Natural killer cell (primary cell): ENCODE results near the gene WWTR1. TPM values are rescaled to one million over a fixed set of nuclear protein-coding genes. Genes with fewer than 3 reads are reported as not detected.

Experiments
- ATAC-seq, 3 donors: fragments of 150-1000 bp in 2 of 3; fragments of 200-7000 bp in 1 of 3; cut with Tn5 transposase; 1 replicate in 1 of 3; 2 replicates in 2 of 3; pipeline ENCODE4 v1.10.0; 2021; ENCODE audit warnings: mild to moderate bottlenecking in 2 of 3, moderate library complexity in 2 of 3
- DNase-seq, 2 donors: peaks; one replicate each; pipeline versions ENCODE4 v3.0.0 to v3.0.0-alpha.2; 2013 to 2021; ENCODE audit warnings: mixed read lengths in 1 of 2
- H3K27ac ChIP-seq: one replicate; pipeline ENCODE4 v1.5.1; 2013; ENCODE audit warnings: mild to moderate bottlenecking, low read length
- H3K27me3 ChIP-seq: one replicate; pipeline ENCODE4 v1.6.1; 2013; ENCODE audit warnings: low read length; ENCODE audit not compliant: control insufficient read depth, insufficient read depth
- H3K36me3 ChIP-seq: one replicate; pipeline ENCODE4 v1.6.1; 2013; ENCODE audit warnings: low read length; ENCODE audit not compliant: control insufficient read depth, insufficient read depth
- H3K4me1 ChIP-seq: one replicate; pipeline ENCODE4 v1.6.1; 2013; ENCODE audit warnings: low read length; ENCODE audit not compliant: control insufficient read depth, insufficient read depth
- H3K4me3 ChIP-seq: one replicate; pipeline ENCODE4 v1.5.1; 2013; ENCODE audit warnings: low read length
- H3K9me3 ChIP-seq: one replicate; pipeline ENCODE4 v1.6.1; 2013; ENCODE audit warnings: low read length; ENCODE audit not compliant: control insufficient read depth, insufficient read depth
- H3K27ac Mint-ChIP-seq, 2 donors: one replicate each; pipeline ENCODE4 v1.8.0; 2022; ENCODE audit warnings: mild to moderate bottlenecking in 2 of 2, mixed read lengths in 2 of 2, moderate library complexity in 1 of 2
- H3K27me3 Mint-ChIP-seq, 2 donors: one replicate each; pipeline ENCODE4 v1.8.0; 2022; ENCODE audit warnings: low read depth in 2 of 2, mixed read lengths in 2 of 2
- H3K36me3 Mint-ChIP-seq: one replicate; pipeline ENCODE4 v1.8.0; 2022; ENCODE audit warnings: mixed read lengths
- H3K4me1 Mint-ChIP-seq, 2 donors: one replicate each; pipeline ENCODE4 v1.8.0; 2022; ENCODE audit warnings: mixed read lengths in 2 of 2
- H3K4me3 Mint-ChIP-seq: one replicate; pipeline ENCODE4 v1.8.0; 2022; ENCODE audit warnings: mild to moderate bottlenecking, moderate library complexity, mixed read lengths
- H3K9me3 Mint-ChIP-seq, 2 donors: one replicate each; pipeline ENCODE4 v1.8.0; 2022; ENCODE audit warnings: mixed read lengths in 2 of 2
- CTCF ChIP-seq: fragments of 200-600 bp; IDR thresholded peaks from one replicate; pipeline ENCODE4 v1.8.0; 2022; ENCODE audit warnings: antibody characterized with exemption
- WGBS: methylation state at CpG from one replicate; pipeline ENCODE4 v1.1.7; 2013; ENCODE audit warnings: missing lambda C conversion rate; ENCODE audit not compliant: insufficient coverage; 5-methylcytosine and 5-hydroxymethylcytosine counted together
- intact Hi-C: fragments of 100-400 bp; cut with micrococcal nuclease; formaldehyde crosslinking; loops from one replicate; pipeline ENCODE4 v1.14.2; 2022
- total RNA-seq, 4 donors: library from RNA; stranded (reverse); fragments of 120-200 nt in 1 of 4; gene quantifications; one replicate each; pipeline versions ENCODE4 v1.2.3 to v1.2.4, GENCODE V29; 2013 to 2022

The WWTR1 gene
- total RNA-seq, 3 donors from 2014 or later (not counting 1 experiment from before 2014, with no cell fraction given), result 0.72 to 1.1 (median 0.73) TPM

DNA sequence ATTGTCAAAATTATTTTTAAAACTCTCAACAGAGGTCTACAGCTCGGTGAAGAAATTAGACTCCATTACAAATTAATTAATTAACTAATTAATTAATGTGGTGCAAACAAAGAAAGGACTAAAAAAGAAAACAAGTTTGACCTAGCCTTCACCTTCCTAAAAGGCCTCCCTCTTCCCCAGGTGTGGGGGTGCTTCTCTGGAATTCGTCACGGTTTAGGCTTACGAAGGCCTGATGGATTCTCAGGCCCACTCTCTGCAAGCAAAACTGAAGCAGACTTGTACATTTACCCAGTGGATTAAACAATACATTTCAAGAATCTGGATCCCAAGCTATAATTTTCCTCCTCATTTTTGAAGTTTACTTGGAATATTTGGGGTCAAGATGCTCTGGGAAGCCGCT is 94.7 kb downstream of the WWTR1 start:
- ATAC-seq (no peak), DNase-seq (no peak)
- peaks cover 4 to 14% of the 10 kb centered on the region in 2 donors for H3K27me3 Mint-ChIP-seq
- 100% methylated on average over 4 of the region's 5 CpGs for WGBS
- TF ChIP-seq CTCF, result no peak
- H3K27ac Mint-ChIP-seq, result no peak overlapping the region
- Histone ChIP-seq H3K4me1 (no peaks in the 10 kb centered on the region), H3K27me3 (no peaks in the 10 kb centered on the region), H3K9me3 (no peaks in the 10 kb centered on the region), H3K36me3 (no peaks in the 10 kb centered on the region), H3K27ac (no peak overlapping the region), H3K4me3 (no peak overlapping the region)
- intact Hi-C loops, result no loop called here
- H3K4me3 Mint-ChIP-seq, result no peak overlapping the region
- no peaks in the 10 kb centered on the region for H3K4me1 Mint-ChIP-seq
- H3K36me3 Mint-ChIP-seq, result no peaks in the 10 kb centered on the region
- no peaks in the 10 kb centered on the region for H3K9me3 Mint-ChIP-seq

DNA sequence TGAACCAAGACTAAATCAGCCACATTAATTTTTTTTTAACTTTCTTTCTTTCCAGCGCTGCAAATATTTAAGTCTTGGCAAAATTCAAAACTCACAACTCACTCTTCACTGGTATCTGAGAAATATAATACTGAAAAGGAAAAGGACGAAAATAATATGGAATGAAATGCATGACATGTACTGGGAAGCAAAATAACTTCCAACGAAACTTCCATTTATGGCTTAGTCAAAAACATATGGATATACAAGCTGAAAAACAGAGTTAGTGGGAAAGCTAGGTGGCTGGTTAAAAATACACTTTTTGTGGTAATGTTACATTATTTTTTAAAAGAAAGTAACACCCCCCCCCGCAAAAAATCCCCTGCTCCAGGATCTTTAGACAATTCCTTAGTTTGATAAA is 97.2 kb downstream of the WWTR1 start:
- intact Hi-C loops, result no loop called here
- H3K4me1 Mint-ChIP-seq, result no peaks in the 10 kb centered on the region

GRCh38 chr3:149560001-149560400 is 97.8 kb downstream of the WWTR1 start:
- ATAC-seq (no peak), DNase-seq (no peak)
- no peaks in the 10 kb centered on the region for H3K36me3 Mint-ChIP-seq
- no peaks in the 10 kb centered on the region for H3K27me3 ChIP-seq
- no peak overlapping the region for H3K4me3 Mint-ChIP-seq
- H3K4me1 Mint-ChIP-seq, result no peaks in the 10 kb centered on the region
- H3K36me3 ChIP-seq, result no peaks in the 10 kb centered on the region
- H3K9me3 ChIP-seq, result no peaks in the 10 kb centered on the region
- H3K4me1 ChIP-seq, result no peaks in the 10 kb centered on the region
- intact Hi-C loops, result no loop called here
- no peak overlapping the region for H3K27ac ChIP-seq
- no peak overlapping the region for H3K4me3 ChIP-seq
- H3K27ac Mint-ChIP-seq, result no peak overlapping the region
- TF ChIP-seq CTCF, result no peak
- peaks cover 3 to 8% of the 10 kb centered on the region in 2 donors for H3K27me3 Mint-ChIP-seq
- H3K9me3 Mint-ChIP-seq, result no peaks in the 10 kb centered on the region
- 91% methylated on average over 3 of the region's 3 CpGs for WGBS

More for the DNA sequence above, 97.2 kb downstream of the WWTR1 start:
- no peak for DNase-seq
- no peaks in the 10 kb centered on the region for H3K9me3 Mint-ChIP-seq
- no peak for ATAC-seq
- no peaks in the 10 kb centered on the region for H3K27me3 ChIP-seq
- H3K4me3 Mint-ChIP-seq, result no peak overlapping the region
- no peaks in the 10 kb centered on the region for H3K9me3 ChIP-seq
- H3K27ac ChIP-seq, result no peak overlapping the region
- no peak overlapping the region for H3K27ac Mint-ChIP-seq
- H3K4me1 ChIP-seq, result no peaks in the 10 kb centered on the region
- TF ChIP-seq CTCF, result no peak
- peaks cover 2 to 7% of the 10 kb centered on the region in 2 donors for H3K27me3 Mint-ChIP-seq
- WGBS, result 100% methylated on average over 1 of the region's 4 CpGs
- no peak overlapping the region for H3K4me3 ChIP-seq
- H3K36me3 ChIP-seq, result no peaks in the 10 kb centered on the region
- no peaks in the 10 kb centered on the region for H3K36me3 Mint-ChIP-seq

DNA sequence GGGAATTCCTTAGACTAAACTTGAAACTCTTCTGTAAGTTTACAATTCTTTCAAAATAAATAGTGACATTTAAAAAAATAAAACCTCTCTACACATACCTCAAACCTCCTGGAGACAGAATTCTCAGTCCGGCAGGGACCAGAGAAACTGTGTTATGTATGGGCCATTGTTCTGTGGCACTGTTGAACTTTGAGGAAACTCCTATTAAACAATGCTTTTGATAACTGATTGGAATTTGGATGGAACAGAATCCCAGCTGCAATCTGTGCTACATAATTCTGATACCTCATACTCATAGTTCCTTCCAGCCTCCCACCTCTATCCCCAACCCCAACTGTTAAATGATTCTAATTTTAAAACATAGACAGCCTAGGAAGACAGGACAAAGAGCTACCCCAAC is 98.3 kb downstream of the WWTR1 start:
- Mint-ChIP-seq H3K36me3 (no peaks in the 10 kb centered on the region), H3K27me3 (peaks cover 3 to 11% of the 10 kb centered on the region in 2 donors), H3K27ac (no peak overlapping the region), H3K4me1 (no peaks in the 10 kb centered on the region), H3K9me3 (no peaks in the 10 kb centered on the region), H3K4me3 (no peak overlapping the region)
- no peak for TF ChIP-seq CTCF
- Histone ChIP-seq H3K27me3 (no peaks in the 10 kb centered on the region), H3K36me3 (no peaks in the 10 kb centered on the region), H3K4me1 (no peaks in the 10 kb centered on the region), H3K9me3 (no peaks in the 10 kb centered on the region), H3K27ac (no peak overlapping the region), H3K4me3 (no peak overlapping the region)
- DNase-seq (no peak), ATAC-seq (no peak)
- intact Hi-C loops, result no loop called here
- WGBS, result no CpG with 5 or more reads among the region's 1 CpG
